ENCODE data around the gene ENOX1.
"Not testable (repeated sequence)": the region's sequence is repeated elsewhere in the genome, so short reads cannot be mapped to it uniquely, and the experiment has no call there.

Gene ENOX1

GRCh38 chr13:43473437-43473836, 313.3 kb downstream of the ENOX1 start:
- no peak for DNase-seq

GRCh38 chr13:43472980-43473379, 313.8 kb downstream of the ENOX1 start:
- DNase-seq: no peak

- no peak for DNase-seq
These were observed 314.4 kb downstream of the ENOX1 start for GRCh38 chr13:43472339-43472738.

GRCh38 chr13:43470610-43471009, 316.2 kb downstream of the ENOX1 start:
- no peak for DNase-seq

GRCh38 chr13:43469791-43470190, 317.0 kb downstream of the ENOX1 start:
- DNase-seq: no peak

- DNase-seq: no peak
These were observed 322.1 kb downstream of the ENOX1 start for GRCh38 chr13:43464578-43465264.

GRCh38 chr13:43448605-43449336, 338.0 kb downstream of the ENOX1 start:
- DNase-seq: no peak

GRCh38 chr13:43446126-43446525, 340.6 kb downstream of the ENOX1 start:
- DNase-seq: no peak

- no peak for DNase-seq
These were observed 341.1 kb downstream of the ENOX1 start for GRCh38 chr13:43445668-43446067.

GRCh38 chr13:43444081-43444480, 342.7 kb downstream of the ENOX1 start:
- no peak for DNase-seq

- DNase-seq: no peak
These were observed 344.8 kb downstream of the ENOX1 start for GRCh38 chr13:43441899-43442499.

- no peak for DNase-seq
These were observed 345.3 kb downstream of the ENOX1 start for GRCh38 chr13:43441464-43441863.

GRCh38 chr13:43434191-43434590, 352.6 kb downstream of the ENOX1 start:
- no peak for DNase-seq

- no peak for DNase-seq
These were observed 353.1 kb downstream of the ENOX1 start for GRCh38 chr13:43433691-43434141.

- DNase-seq: no peak
These were observed 353.8 kb downstream of the ENOX1 start for GRCh38 chr13:43432958-43433357.

- DNase-seq: no peak
These were observed 354.9 kb downstream of the ENOX1 start for GRCh38 chr13:43431841-43432240.

GRCh38 chr13:43431290-43431716, 355.5 kb downstream of the ENOX1 start:
- DNase-seq: no peak

GRCh38 chr13:43428545-43429296, 358.1 kb downstream of the ENOX1 start:
- DNase-seq: no peak

- no peak for DNase-seq
These were observed 360.4 kb downstream of the ENOX1 start for GRCh38 chr13:43426355-43426754.

- DNase-seq: no peak
These were observed 361.5 kb downstream of the ENOX1 start for GRCh38 chr13:43425234-43425633.

- no peak for DNase-seq
These were observed 362.4 kb downstream of the ENOX1 start for GRCh38 chr13:43424412-43424811.

- DNase-seq: no peak
These were observed 364.7 kb downstream of the ENOX1 start for GRCh38 chr13:43422116-43422515.

- DNase-seq: not testable (repeated sequence)
These were observed 369.9 kb downstream of the ENOX1 start for GRCh38 chr13:43416842-43417241.
